ENCODE results near the gene PSMD1.
A peak's percentile ranks its signal among the peaks of the same experiment; 100 is the strongest.
"Not testable (repeated sequence)": the region's sequence is repeated elsewhere in the genome, so short reads cannot be mapped to it uniquely, and the experiment has no call there.

PSMD1 gene

DNA sequence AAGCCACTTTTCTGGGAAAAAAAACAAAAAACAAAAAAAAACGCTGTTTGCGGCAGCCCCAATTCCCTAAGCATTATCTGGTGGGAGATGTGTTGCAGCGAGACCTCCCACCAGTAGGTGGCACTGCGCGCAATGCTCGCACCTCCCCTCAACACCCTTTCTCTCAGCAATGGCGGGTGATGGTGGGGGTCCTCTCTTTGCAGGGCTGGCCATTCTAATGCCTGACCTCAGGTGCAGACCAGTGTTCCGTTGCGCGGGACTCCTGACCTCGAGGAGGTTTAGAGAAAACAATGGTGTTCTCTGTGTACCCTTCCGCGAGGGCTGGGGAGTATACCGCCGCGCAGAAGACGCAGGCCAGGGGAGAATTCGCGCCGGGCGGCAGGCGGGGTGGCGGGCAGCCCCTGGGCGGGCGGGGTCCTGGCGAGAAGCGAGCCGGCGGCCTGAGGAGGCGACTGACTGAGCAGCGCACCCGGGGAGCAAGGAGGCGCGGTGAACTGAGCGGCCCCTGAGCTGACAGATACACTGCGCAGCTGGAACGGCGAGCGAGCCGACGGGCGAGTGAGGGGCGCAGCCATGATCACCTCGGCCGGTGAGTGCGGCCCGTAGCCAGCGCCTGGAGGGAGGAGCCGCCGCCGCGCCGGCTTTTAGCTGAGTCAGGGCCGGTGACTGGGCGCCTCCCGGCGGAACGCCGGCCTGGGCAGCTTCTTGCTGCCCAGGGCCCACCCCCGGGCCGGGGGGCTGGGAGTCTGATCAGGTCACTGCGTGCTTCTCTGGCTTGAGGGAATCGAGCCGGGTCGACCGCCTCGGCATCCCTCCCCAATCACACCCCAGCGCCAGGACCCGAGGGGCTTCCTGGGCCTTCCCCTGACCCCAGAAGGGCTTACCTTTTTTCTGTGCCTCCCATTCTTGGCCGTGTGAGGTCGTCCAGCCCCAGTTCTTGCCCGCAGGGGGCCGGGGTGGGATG lies at the start of gene PSMD1:
TSS of gene PSMD1 (plus strand) at position 415 of the 964 bp plus-strand sequence. CDS start at position 574, 159 bp downstream.
- DNase-seq: peak; percentile 83 to 88 (median 86)

GRCh38 chr2:231007286-231008098 lies 49.2 kb upstream of the PSMD1 start:
- no peak for DNase-seq

- no peak for DNase-seq
Measured at GRCh38 chr2:231008131-231008530, 48.5 kb upstream of the PSMD1 start.

DNA sequence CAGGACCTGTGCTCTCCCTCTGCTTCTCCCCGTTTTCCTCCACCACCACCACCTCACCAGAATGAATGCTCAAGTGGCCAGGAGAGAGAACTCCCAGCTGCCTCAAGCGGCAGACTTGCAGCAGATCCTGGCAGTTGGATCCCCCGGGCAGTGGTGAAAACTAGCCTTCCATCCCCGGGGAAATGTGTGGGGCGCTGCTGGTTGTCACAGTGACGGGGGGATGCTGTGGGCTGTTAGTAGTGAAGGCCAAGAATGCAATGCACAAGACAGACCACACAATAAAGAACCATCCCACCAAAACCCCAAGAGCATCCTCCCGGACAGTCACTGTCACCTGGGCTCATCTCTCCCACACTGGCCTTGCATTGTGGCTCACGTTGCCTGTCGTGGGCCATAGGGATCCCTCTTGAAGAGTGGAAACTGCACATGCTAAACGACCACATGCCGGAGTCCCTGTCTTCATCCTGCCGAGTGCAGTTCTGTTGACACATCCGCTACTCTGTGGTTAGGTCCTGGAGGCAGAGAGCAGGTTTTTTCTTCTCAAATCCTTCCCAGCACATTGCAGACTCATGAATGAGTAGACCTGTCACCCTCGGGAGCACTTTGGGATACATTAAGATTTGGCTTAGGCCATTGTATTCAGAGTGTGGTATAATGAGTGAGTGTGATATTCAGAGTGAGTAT lies 47.3 kb upstream of the PSMD1 start:
- no peak for DNase-seq

GRCh38 chr2:231010201-231010730 lies 46.4 kb upstream of the PSMD1 start:
- DNase-seq: no peak

DNA sequence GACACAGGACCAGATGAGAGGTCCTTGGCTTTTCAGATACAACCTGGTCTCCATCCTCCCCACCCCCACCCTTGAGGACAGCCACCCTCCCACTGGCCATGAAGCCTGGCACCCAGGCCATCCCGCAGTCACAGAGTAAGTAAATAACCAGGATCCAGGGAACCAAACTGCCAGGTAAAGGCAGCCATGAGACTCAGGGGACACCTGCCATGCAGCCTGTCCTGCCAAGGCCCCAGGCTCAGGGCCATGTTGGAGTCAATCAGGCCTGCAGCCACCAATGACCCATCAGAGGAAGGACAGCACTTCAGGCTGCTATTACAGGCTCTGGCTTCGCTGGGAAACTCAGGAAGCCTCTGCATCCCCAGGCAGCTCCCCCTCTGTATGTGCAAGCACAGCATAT lies 45.1 kb upstream of the PSMD1 start:
- no peak for DNase-seq

GRCh38 chr2:231012463-231012862 lies 44.2 kb upstream of the PSMD1 start:
- no peak for DNase-seq

DNA sequence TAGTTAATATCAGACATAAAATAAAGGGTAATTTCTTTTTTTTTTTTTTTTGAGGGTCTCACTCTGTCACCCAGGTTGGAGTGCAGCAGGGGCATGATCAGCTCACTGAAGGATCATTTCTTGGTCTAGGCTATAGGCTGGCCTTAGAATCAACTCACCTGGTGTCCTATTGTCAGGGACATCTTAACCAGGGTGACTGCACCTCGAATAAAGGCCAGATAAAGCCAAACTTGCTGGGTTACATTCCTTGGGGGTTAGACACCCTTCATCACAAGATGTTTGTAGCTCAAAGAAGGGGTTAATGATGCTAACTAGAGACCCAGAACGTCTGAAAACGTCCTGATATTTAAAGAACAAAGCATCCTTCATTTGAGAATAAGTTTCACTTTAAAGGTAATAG lies 42.8 kb upstream of the PSMD1 start:
- DNase-seq: no peak

GRCh38 chr2:231015478-231015877 lies 41.2 kb upstream of the PSMD1 start:
- no peak for DNase-seq

GRCh38 chr2:231015926-231016325 lies 40.7 kb upstream of the PSMD1 start:
- DNase-seq: no peak

DNA sequence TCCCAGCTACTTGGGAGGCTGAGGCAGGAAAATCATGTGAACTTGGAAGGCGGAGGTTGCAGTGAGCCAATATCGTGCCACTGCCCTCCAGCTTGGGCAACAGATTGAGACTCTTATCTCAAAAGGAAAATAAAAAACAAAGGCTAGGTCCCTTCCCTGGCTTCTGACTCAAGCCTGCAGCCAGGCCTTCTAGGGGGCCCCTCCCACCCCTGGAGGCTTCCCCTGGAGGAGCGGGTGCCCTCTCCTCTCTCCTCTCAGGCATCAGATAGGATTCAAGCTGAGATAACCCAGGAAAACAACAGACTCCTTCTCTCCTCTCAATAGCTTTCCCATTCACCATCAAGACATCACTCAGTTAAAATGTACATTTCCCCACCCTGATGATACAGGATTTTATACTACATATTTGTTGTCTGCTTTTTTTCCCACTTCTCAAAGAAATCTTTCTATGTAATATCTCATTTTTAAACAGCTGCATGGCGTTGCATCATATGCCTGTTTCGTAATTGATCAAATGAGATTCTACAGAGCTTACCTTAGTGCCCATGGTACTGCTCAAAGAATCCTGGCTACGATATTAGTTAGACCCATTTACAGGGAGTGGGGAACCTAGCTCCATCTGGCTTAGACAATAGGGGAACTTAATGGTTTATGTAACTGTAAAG lies 40.0 kb upstream of the PSMD1 start:
- no peak for DNase-seq

- no peak for DNase-seq
Measured at GRCh38 chr2:231017231-231017598, 39.5 kb upstream of the PSMD1 start.

GRCh38 chr2:231018184-231018583 lies 38.5 kb upstream of the PSMD1 start:
- no peak for DNase-seq

- DNase-seq: not testable (repeated sequence)
Measured at GRCh38 chr2:231025059-231025458, 31.6 kb upstream of the PSMD1 start.

DNA sequence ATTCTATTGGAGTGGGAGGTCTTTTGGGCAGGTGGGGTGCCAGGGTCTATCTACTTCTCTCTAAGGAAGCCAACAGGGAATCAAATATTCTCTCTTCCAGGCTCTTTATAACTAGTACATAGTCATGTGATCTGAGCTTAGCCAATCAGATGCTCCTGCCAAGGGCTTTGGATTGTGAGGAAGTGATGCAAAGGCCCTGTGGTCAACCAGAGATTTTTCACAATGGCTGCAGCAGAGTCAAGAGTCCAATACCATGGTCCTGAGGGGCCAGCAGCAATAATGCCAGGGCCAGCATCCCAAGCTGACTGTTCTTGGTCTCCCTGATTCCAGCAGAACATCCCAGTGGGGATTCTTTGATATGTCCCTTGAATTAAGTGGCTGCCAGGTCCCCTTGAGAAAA lies 27.8 kb upstream of the PSMD1 start:
- DNase-seq: no peak

GRCh38 chr2:231029563-231029962 lies 27.1 kb upstream of the PSMD1 start:
- DNase-seq: no peak

GRCh38 chr2:231030725-231031124 lies 25.9 kb upstream of the PSMD1 start:
- DNase-seq: no peak

DNA sequence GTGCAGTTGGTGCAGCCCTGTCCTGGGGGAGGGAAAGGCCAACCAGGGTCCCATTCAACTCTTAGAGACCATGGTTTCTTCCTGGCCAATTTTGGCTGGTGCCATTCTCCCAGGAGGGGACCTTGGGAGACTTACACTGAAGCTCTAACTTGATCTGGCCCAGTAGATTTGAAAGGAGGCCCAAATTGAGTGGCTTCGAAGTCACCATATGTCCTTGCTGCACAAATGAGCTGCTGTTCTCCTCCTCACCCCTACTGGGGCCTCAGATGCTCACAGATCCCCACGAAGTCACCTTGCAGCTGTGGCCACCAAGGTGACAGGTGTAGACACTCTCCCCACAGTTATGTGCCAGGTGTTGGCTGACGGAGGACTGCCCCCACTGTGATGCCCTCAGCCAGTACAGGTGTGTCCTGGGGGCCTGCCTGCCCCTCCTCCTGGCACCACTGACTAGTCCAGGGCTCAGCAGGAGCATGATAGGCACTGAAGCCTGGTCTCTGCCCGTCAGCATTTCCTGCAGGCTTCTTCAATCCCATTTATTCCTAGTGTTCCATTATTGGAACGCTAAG lies 24.0 kb upstream of the PSMD1 start:
- no peak for DNase-seq

DNA sequence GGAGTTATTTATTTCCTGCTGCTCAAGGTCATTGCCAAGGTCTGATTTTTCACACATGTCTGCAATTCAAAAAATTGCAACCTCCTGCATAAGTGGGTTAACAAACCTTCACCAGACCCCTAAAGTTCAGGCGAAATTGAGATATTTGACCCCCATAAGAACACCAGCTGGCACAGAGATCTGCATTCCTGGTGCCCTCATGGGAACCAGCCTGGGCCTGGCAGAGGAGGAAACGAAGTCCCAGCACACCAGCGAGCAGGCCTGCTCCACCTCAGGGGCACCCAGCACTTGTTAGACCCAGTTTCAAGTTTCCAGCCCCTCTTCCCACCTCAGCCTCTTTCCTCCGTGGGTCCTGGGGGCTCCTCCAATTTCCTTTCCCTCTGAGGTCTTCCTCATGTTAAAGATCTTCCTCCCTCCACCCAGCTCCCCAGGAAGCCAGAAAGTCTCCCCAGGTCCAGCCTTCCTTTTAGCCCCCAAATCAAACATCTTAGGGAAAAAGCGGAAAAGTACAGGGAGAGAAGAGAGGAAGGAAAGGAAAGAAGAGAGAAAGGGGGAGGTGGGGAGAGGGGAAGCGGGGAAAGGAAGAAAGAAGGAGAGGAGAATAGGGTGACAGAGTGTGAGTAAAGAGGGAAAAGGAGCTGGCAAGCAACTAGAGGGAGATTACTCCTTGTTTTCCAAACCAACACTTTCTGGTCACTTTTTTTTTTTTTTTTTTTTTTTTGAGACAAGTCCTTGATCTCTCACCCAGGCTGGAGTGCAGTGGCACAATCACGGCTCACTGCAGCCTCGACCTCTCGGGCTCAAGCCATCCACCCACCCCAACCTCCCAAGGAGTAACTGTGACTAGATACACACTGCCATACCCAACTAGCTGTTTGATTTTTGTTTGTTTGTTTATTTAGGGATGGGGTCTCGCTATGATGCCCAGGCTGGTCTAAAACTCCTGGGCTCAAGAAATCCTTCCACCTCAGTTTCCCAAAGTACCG lies 23.2 kb upstream of the PSMD1 start:
- DNase-seq: no peak

DNA sequence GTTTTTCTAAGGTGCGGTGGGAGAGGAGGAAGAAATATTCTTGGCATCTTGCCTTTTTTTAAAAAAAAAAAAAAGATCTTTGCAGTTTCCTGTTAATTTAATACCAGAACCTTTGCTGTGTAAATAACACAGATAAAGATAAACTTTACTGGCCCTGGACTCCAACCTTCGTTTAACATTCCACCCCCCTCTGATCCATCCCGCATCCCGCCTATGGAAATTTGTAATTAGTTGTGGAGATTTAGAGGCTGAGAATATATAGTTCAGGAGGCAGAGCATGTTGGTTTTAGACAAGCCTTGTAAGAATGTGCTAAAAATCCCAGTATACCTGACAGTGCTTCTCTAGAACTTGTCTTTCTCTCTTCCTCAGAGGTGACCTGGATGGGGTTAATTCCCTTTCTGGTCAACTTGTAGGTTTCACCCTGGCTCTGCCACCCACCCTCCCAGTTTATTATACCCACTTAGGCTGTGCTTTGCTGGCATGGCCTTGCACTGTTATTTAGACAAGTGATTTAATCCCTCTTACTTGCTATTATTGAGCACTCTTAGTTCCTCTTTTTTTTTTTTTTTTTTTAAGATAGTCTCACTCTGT lies 22.3 kb upstream of the PSMD1 start:
- DNase-seq: no peak

All from activated CD4-positive, CD25-positive, alpha-beta regulatory T cell (primary cell).